Epidermal melanocyte (primary cell): Measurements from ENCODE around the gene MCF2L2.
"Not testable (repeated sequence)": the region's sequence is repeated elsewhere in the genome, so short reads cannot be mapped to it uniquely, and the experiment has no call there.

Source experiments
- DNase-seq: peaks from one replicate; pipeline ENCODE4 v3.0.0; 2011; ENCODE audit warnings: low spot score; ENCODE audit not compliant: insufficient read length

MCF2L2 gene

GRCh38 chr3:183428447-183429211 is at the start of gene MCF2L2:
Gene MCF2L2 (minus strand): TSS chr3:183428619. CDS start chr3:183427977, 642 bp downstream.
- DNase-seq: no peak

GRCh38 chr3:183477801-183478456 is 49.5 kb upstream of the MCF2L2 start:
- no peak for DNase-seq

- not testable (repeated sequence) for DNase-seq
Observed at GRCh38 chr3:183475764-183476162, 47.3 kb upstream of the MCF2L2 start.

DNA sequence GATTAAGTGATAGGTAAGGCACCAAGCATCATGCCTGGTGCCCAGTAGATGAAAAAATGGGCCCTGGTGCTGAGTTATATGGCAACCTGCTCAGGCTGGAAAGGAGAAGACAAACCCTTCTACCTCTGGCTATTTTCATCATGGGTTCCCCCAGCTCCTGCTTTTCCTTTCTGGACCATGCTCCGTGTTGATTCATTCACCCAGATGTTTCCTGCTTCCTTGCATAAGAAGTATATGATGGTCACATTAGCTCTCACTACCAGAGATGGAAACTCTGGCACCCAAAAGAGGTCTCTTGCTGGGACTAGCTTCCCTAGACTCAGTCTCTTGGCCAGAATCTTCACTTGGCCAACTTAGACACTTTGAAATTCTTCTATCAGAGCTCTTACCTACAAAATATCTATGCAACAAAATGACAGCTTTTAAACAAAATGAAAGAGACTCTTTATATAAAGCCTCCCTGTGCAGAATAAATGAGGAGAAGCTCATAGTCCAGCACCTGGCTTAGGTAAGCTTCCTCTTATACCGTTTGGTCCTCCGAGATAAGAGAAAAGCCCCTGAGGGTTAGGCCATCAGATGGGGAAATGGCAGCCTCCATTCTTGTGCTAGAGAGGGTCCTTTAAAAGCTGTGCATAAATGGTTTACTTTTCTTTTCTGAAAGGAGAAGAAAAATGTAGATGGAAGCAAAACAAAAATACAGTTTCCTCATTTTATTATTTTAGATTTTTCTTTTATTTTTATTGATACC is 46.8 kb upstream of the MCF2L2 start:
- no peak for DNase-seq

- no peak for DNase-seq
Observed at GRCh38 chr3:183473969-183474368, 45.5 kb upstream of the MCF2L2 start.

GRCh38 chr3:183472155-183472554 is 43.7 kb upstream of the MCF2L2 start:
- DNase-seq: no peak

DNA sequence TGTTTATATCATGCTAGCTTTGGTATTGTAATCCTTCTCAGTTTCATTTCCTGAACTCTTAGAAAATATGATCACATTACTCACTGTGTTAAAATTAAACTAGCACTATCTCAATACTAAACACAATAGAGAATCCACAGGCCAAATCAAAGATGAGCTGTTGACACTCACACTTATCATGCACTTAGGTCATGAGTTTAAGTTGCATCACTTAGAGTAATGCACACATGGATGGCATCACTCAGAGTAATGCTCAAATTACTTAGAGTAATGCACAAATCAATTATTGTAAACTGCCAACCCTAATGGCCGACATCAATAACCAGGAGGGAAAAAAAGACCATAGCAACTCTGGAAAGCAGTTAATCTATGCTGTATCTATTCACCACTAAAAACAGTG is 40.0 kb upstream of the MCF2L2 start:
- DNase-seq: no peak

DNA sequence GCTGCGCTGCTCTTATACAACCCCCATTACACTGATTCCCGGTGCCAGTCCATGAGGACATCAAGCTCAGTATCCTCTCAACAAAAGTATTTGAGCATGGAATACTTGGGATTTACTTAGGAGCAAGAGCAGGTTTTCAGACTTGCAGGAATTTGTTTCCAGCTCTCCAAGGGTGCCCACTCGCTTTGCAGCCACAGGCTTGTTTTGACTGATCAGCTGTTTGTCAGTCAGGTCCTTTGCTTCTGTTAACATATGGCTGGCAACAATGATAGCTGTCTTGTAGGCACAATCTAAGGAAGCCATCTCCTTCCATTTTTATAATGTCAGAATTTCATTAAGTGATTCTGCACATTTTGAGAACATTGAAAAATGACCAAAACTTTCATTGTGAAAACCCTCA is 38.2 kb upstream of the MCF2L2 start:
- DNase-seq: no peak

DNA sequence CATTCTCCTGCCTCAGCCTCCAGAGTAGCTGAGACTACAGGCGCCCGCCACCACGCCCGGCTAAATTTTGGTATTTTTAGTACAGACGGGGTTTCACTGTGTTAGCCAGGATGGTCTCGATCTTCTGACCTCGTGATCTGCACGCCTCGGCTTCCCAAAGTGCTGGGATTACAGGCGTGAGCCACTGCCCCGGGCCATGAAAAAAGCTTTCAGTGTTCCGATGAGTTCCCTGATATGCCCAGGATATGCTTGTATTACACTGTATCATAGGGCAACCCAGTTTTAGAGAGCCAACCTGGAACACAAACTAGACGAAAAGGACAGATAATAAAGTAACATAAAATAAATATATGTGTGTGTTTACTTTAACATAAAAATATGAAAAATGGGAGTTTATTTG is 37.3 kb upstream of the MCF2L2 start:
- DNase-seq: not testable (repeated sequence)

DNA sequence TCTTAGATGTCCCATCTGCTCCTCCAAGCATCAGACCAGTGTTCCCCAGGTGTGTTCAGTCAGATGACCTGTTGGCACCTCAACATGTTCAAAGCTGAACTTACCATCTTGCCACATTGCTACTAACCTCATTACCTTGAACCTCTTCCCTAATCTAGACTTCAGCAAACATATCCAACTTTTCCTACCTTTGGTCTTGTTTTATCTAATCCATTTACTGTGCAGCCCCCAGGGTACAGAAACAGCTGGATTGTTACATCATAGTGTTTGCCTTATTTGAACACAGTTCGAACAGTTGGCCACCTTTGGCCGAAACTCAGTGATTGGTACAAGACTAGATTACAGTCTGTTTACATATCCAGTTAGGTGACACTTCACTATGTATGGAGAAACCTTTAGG is 36.1 kb upstream of the MCF2L2 start:
- DNase-seq: no peak

- DNase-seq: no peak
Observed at GRCh38 chr3:183460081-183461055, 31.9 kb upstream of the MCF2L2 start.

DNA sequence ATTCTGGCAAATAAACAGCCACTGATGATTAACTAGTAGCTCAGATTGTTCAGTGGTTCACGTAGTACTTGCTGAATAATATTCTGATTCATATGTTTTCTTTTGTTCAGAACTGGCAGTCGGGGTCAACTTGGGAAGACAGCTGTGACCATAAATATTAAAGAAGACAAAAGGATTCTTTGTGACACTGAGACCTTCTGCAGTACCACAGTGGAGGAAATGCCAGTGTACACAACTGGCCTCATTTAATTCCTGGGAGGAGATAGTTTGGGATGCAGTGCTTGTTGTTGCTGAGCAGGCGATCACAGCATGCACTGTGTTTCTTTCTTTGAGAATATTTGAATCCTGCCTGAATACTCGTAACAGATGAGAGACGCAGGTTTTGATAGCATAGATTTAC is 26.7 kb upstream of the MCF2L2 start:
- DNase-seq: peak; percentile 40

DNA sequence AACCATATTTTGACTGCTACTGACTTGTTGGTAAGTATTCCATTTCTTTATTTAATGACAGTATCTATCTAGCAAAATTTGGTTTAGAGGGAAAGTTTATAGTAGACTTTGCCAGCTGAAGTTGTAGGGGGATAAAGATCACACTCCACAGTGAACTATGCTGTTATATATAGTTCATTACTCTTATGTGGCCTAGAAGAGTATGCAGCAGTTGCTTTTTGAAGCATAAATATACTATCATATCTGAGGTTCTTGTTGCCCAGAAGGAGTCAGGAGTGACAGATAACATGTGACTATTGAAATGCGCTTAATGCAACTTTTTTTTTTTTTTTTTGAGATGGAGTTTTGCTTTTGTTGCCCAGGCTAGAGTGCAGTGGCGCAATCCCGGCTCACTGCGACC is 25.6 kb upstream of the MCF2L2 start:
- DNase-seq: no peak

DNA sequence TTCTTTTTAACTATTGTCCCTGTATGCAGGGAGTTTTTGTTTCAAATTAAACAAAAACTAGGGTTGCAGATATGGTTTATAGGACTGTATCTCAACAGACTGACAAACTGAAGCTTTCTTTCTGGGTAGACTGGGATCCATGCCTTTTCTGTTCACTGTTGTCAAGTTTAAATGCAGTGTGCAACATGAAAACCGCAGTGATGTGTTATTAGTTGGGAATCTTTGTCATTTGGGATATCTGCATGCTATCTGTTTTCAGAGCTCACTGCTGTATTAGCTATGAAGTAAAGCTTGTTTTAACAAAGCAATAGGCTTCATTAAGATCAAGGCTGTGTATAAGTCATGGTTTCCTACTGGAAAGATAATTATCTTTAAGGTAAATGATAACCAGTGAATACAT is 21.4 kb upstream of the MCF2L2 start:
- DNase-seq: no peak

- no peak for DNase-seq
Observed at GRCh38 chr3:183449391-183449790, 21.0 kb upstream of the MCF2L2 start.

DNA sequence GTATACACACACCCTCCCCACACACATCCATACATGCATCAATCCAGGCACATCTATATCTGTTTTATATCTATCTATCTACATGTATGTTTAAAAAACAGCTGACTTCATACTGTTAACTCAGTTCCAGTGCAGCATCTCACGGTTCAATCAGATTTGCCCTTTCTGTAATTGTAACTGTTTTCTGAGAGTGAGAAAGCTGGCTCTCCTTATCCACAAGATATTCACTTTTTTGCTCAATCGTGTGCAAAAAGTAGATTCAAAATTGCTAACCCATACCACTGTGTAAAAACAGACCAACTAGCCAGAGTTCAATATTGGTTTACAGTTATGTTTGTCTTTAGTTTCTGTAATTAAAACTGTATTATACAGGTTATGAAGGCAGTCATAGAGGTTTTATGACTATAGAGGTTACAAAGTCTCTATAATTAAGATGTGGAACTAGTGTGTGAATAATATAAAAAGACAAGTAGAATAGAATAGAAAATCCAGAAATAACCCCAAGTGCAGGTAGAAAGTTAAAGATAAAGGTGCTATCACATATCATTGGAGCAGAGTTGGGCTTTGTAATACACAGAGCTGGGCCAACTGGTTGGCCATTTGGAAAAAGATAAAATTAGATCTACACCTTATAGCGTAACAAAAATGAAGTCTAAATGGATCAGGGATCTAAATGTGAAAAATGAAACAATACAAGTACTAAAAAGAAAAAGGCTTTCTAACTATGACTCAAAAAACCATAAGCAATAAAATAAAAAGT is 20.1 kb upstream of the MCF2L2 start:
- DNase-seq: no peak

- peak; percentile 73 for DNase-seq
Observed at GRCh38 chr3:183447206-183448001, 19.0 kb upstream of the MCF2L2 start.

GRCh38 chr3:183446838-183447205 is 18.4 kb upstream of the MCF2L2 start:
- DNase-seq: no peak

DNA sequence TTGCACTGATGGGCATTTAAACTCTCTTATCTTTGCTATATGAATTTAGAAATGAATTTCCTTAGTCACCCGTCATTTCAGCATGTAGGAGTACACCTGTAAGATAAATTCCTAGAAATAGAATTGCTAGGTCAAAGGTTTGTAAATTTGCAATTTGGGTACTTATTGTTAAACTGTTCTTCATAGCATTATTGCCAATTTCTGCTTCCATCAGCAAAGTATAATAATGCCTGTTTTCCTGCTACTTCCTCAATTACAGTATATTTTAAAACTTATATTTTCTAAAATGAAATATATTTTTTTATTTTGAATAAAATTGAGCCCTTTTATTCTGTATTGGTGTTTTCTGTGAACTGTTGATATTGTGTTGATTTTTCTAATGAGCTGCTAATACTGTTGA is 16.3 kb upstream of the MCF2L2 start:
- no peak for DNase-seq
